ENCODE results near the gene LINS1. TPM values are rescaled to one million over a fixed set of nuclear protein-coding genes. Genes with fewer than 3 reads are reported as not detected.

Gene LINS1
- total RNA-seq, 1 donor from 2014 or later, result 15.0 TPM

- Mint-ChIP-seq H3K9me3 (ENCODE audit: unreplicated experiment) (no peaks in the 10 kb centered on the region), H3K27ac (ENCODE audit: unreplicated experiment) (no peak overlapping the region), H3K27me3 (ENCODE audit: unreplicated experiment) (no peaks in the 10 kb centered on the region), H3K36me3 (ENCODE audit: unreplicated experiment) (no peaks in the 10 kb centered on the region), H3K4me1 (ENCODE audit: low read depth, unreplicated experiment) (no peaks in the 10 kb centered on the region), H3K4me3 (ENCODE audit: unreplicated experiment) (no peak overlapping the region)
- TF ChIP-seq, protein P1, sequence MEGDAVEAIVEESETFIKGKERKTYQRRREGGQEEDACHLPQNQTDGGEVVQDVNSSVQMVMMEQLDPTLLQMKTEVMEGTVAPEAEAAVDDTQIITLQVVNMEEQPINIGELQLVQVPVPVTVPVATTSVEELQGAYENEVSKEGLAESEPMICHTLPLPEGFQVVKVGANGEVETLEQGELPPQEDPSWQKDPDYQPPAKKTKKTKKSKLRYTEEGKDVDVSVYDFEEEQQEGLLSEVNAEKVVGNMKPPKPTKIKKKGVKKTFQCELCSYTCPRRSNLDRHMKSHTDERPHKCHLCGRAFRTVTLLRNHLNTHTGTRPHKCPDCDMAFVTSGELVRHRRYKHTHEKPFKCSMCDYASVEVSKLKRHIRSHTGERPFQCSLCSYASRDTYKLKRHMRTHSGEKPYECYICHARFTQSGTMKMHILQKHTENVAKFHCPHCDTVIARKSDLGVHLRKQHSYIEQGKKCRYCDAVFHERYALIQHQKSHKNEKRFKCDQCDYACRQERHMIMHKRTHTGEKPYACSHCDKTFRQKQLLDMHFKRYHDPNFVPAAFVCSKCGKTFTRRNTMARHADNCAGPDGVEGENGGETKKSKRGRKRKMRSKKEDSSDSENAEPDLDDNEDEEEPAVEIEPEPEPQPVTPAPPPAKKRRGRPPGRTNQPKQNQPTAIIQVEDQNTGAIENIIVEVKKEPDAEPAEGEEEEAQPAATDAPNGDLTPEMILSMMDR (IDR thresholded peaks at IDR 0.05; ENCODE audit: partially characterized antibody, unreplicated experiment), result no peak
- no peak for DNase-seq
Measured at GRCh38 chr15:100631831-100632230, 29.8 kb upstream of the LINS1 start.

- Mint-ChIP-seq H3K9me3 (ENCODE audit: unreplicated experiment) (no peaks in the 10 kb centered on the region), H3K4me3 (ENCODE audit: unreplicated experiment) (no peak overlapping the region), H3K27me3 (ENCODE audit: unreplicated experiment) (no peaks in the 10 kb centered on the region), H3K36me3 (ENCODE audit: unreplicated experiment) (no peaks in the 10 kb centered on the region), H3K27ac (ENCODE audit: unreplicated experiment) (no peak overlapping the region), H3K4me1 (ENCODE audit: low read depth, unreplicated experiment) (no peaks in the 10 kb centered on the region)
- DNase-seq, result no peak
- TF ChIP-seq, protein P1 (IDR thresholded peaks at IDR 0.05; ENCODE audit: partially characterized antibody, unreplicated experiment), result no peak
Measured at GRCh38 chr15:100628746-100629145, 26.8 kb upstream of the LINS1 start.

GRCh38 chr15:100627789-100628395, 25.9 kb upstream of the LINS1 start:
- TF ChIP-seq, protein P1 (IDR thresholded peaks at IDR 0.05; ENCODE audit: partially characterized antibody, unreplicated experiment), result peak; percentile 96
- Mint-ChIP-seq H3K36me3 (ENCODE audit: unreplicated experiment) (no peaks in the 10 kb centered on the region), H3K27ac (ENCODE audit: unreplicated experiment) (no peak overlapping the region), H3K4me1 (ENCODE audit: low read depth, unreplicated experiment) (no peaks in the 10 kb centered on the region), H3K4me3 (ENCODE audit: unreplicated experiment) (no peak overlapping the region), H3K27me3 (ENCODE audit: unreplicated experiment) (no peaks in the 10 kb centered on the region), H3K9me3 (ENCODE audit: unreplicated experiment) (no peaks in the 10 kb centered on the region)
- peak; percentile 60 for DNase-seq

DNA sequence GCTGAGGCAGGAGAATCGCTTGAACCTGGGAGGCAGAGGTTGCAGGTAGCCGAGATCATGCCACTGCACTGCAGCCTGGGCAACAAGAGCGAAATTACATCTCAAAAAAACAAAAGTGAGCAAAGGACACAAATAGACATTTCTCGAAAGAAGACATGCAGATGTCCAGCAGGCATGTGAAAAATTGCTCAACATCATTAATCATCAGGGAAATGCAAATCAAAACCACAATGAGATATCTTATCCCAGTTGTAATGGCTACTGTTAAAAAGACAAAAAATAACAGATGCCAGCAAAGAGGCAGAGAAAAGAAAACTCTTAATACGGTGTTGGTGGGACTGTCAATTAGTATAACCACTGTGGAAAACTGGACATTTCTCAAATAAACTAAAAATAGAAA, 21.3 kb upstream of the LINS1 start:
- no peak overlapping the region for H3K4me3 Mint-ChIP-seq (ENCODE audit: unreplicated experiment)
- no peaks in the 10 kb centered on the region for H3K36me3 Mint-ChIP-seq (ENCODE audit: unreplicated experiment)
- TF ChIP-seq, protein P1 (IDR thresholded peaks at IDR 0.05; ENCODE audit: partially characterized antibody, unreplicated experiment), result no peak
- no peak overlapping the region for H3K27ac Mint-ChIP-seq (ENCODE audit: unreplicated experiment)
- no peak for DNase-seq
- no peaks in the 10 kb centered on the region for H3K27me3 Mint-ChIP-seq (ENCODE audit: unreplicated experiment)
- no peaks in the 10 kb centered on the region for H3K4me1 Mint-ChIP-seq (ENCODE audit: low read depth, unreplicated experiment)
- H3K9me3 Mint-ChIP-seq (ENCODE audit: unreplicated experiment), result no peaks in the 10 kb centered on the region

GRCh38 chr15:100616700-100617099, 14.7 kb upstream of the LINS1 start:
- TF ChIP-seq, protein P1 (IDR thresholded peaks at IDR 0.05; ENCODE audit: partially characterized antibody, unreplicated experiment), result no peak
- no peaks in the 10 kb centered on the region for H3K4me1 Mint-ChIP-seq (ENCODE audit: low read depth, unreplicated experiment)
- H3K27ac Mint-ChIP-seq (ENCODE audit: unreplicated experiment), result no peak overlapping the region
- no peak overlapping the region for H3K4me3 Mint-ChIP-seq (ENCODE audit: unreplicated experiment)
- H3K9me3 Mint-ChIP-seq (ENCODE audit: unreplicated experiment), result no peaks in the 10 kb centered on the region
- DNase-seq, result no peak
- H3K27me3 Mint-ChIP-seq (ENCODE audit: unreplicated experiment), result no peaks in the 10 kb centered on the region
- no peaks in the 10 kb centered on the region for H3K36me3 Mint-ChIP-seq (ENCODE audit: unreplicated experiment)

Measured in glutamatergic neuron (in vitro differentiated cells).